Upper lobe of left lung (tissue), 6 donors: ENCODE measurements around the gene CDKN1C. TPM values are rescaled to one million over a fixed set of nuclear protein-coding genes. Genes with fewer than 3 reads are reported as not detected.

Experiments used
- ATAC-seq, 2 donors: fragments of 200-7000 bp; cut with Tn5 transposase; one replicate each; pipeline ENCODE4 v1.9.1; 2022; ENCODE audit warnings: mild to moderate bottlenecking in 2 of 2, moderate library complexity in 2 of 2; ENCODE audit not compliant: low FRiP score in 2 of 2
- DNase-seq, 2 donors: peaks; one replicate each; pipeline ENCODE4 v3.0.0-alpha.2; 2019 to 2020
- H3K27ac ChIP-seq, 4 donors: fragments of 200-600 bp; sonication (generic); one replicate each; pipeline ENCODE4 v1.5.1; 2016 to 2019
- H3K27me3 ChIP-seq, 4 donors: fragments of 200-600 bp; sonication (generic); one replicate each; pipeline ENCODE4 v1.5.1; 2017 to 2019
- H3K36me3 ChIP-seq, 4 donors: fragments of 200-600 bp; sonication (generic); one replicate each; pipeline ENCODE4 v1.5.1; 2016 to 2019
- H3K4me1 ChIP-seq, 4 donors: fragments of 200-600 bp; sonication (generic); one replicate each; pipeline ENCODE4 v1.5.1; 2018 to 2019
- H3K4me3 ChIP-seq, 4 donors: fragments of 200-600 bp; sonication (generic); one replicate each; pipeline ENCODE4 v1.5.1; 2017 to 2019; ENCODE audit warnings: mild to moderate bottlenecking in 2 of 4, moderate library complexity in 1 of 4
- H3K9me3 ChIP-seq, 4 donors: fragments of 200-600 bp; sonication (generic); one replicate each; pipeline ENCODE4 v1.5.1; 2018 to 2019
- CTCF ChIP-seq, 6 experiments: fragments of 450-650 bp in 4 of 6; fragments of 200-600 bp in 2 of 6; sonication (generic) in 2 of 6; IDR thresholded peaks; one replicate each; pipeline ENCODE4 v1.5.1; 2016 to 2019; ENCODE audit warnings: antibody characterized with exemption in 6 of 6
- EP300 ChIP-seq, 4 donors: sonication (generic); formaldehyde crosslinking; IDR thresholded peaks; one replicate each; pipeline ENCODE4 v1.5.1; 2017; ENCODE audit warnings: antibody characterized with exemption in 4 of 4, control low read depth in 2 of 4
- POLR2A ChIP-seq, 4 donors: fragments of 450-650 bp; IDR thresholded peaks; one replicate each; pipeline ENCODE4 v1.5.1; 2016 to 2017; ENCODE audit warnings: antibody characterized with exemption in 4 of 4, mild to moderate bottlenecking in 2 of 4
- POLR2AphosphoS5 ChIP-seq, 2 donors: sonication (generic); formaldehyde crosslinking; IDR thresholded peaks; one replicate each; pipeline ENCODE4 v1.5.1; 2017; ENCODE audit warnings: antibody characterized with exemption in 2 of 2
- WGBS, 2 donors: methylation state at CpG; one replicate each; pipeline ENCODE4 v1.1.5; 2017 to 2018; 5-methylcytosine and 5-hydroxymethylcytosine counted together
- total RNA-seq, 6 donors: library from RNA; depleted of rRNA in 4 of 6; stranded (reverse); fragments of >200 nt in 4 of 6; gene quantifications; one replicate each; pipeline versions ENCODE4 v1.1.0 to v1.2.1, GENCODE V29; 2016 to 2021
- donor health status: DM: no; HTN: no; CAD: no; lungs with moderate emphysema.
- donor health status: DM: no; HTN: yes; CAD: no; lungs with severe emphysema.

Gene CDKN1C
- total RNA-seq, 6 donors from 2014 or later = 23.4 to 71.9 (median 33.6) TPM

GRCh38 chr11:2927121-2927800, 41.7 kb upstream of the CDKN1C start:
- WGBS, 2 donors = 89 to 95% methylated on average over 11 to 12 of the region's 12 CpGs
- Histone ChIP-seq H3K27ac (no peak overlapping the region), H3K9me3 (no peaks in the 10 kb centered on the region), H3K27me3 (peaks cover 0 to 13% (median 0%) of the 10 kb centered on the region in 4 donors), H3K36me3 (no peaks in the 10 kb centered on the region), H3K4me1 (peaks cover 22 to 37% (median 26%) of the 10 kb centered on the region in 4 donors), H3K4me3 (peak overlapping the region in 1 of 4 donors; percentile 63)
- ATAC-seq (no peak), DNase-seq (peak in 1 of 2 donors; percentile 44)
- TF ChIP-seq POLR2A (IDR thresholded peaks at IDR 0.05) (no peak), POLR2AphosphoS5 (IDR thresholded peaks at IDR 0.05) (no peak), CTCF (IDR thresholded peaks at IDR 0.05) (no peak), EP300 (IDR thresholded peaks at IDR 0.05) (no peak)

- Histone ChIP-seq H3K27ac (no peak overlapping the region), H3K4me3 (no peak overlapping the region), H3K27me3 (peaks cover 0 to 13% (median 0%) of the 10 kb centered on the region in 4 donors), H3K4me1 (peaks cover 22 to 37% (median 26%) of the 10 kb centered on the region in 4 donors), H3K9me3 (no peaks in the 10 kb centered on the region), H3K36me3 (no peaks in the 10 kb centered on the region)
- TF ChIP-seq EP300 (IDR thresholded peaks at IDR 0.05) (no peak), CTCF (IDR thresholded peaks at IDR 0.05) (no peak), POLR2AphosphoS5 (IDR thresholded peaks at IDR 0.05) (no peak), POLR2A (IDR thresholded peaks at IDR 0.05) (no peak)
- ATAC-seq = no peak
- WGBS, 2 donors = 96 to 98% methylated on average over 10 to 11 of the region's 11 CpGs
- DNase-seq = peak in 1 of 2 donors; percentile 27
Measured at GRCh38 chr11:2926611-2927051, 41.1 kb upstream of the CDKN1C start.

GRCh38 chr11:2924821-2925675, 39.5 kb upstream of the CDKN1C start:
- TF ChIP-seq POLR2AphosphoS5 (IDR thresholded peaks at IDR 0.05) (no peak), EP300 (IDR thresholded peaks at IDR 0.05) (no peak), CTCF (IDR thresholded peaks at IDR 0.05) (no peak), POLR2A (IDR thresholded peaks at IDR 0.05) (no peak)
- Histone ChIP-seq H3K36me3 (no peaks in the 10 kb centered on the region), H3K9me3 (no peaks in the 10 kb centered on the region), H3K4me1 (peaks cover 17 to 29% (median 22%) of the 10 kb centered on the region in 4 donors), H3K27ac (no peak overlapping the region), H3K27me3 (peaks cover 0 to 9% (median 0%) of the 10 kb centered on the region in 4 donors), H3K4me3 (no peak overlapping the region)
- WGBS, 2 donors = 94% methylated on average over 20 to 21 of the region's 30 CpGs
- peak in 1 of 2 donors; percentile 77 for DNase-seq
- no peak for ATAC-seq

DNA sequence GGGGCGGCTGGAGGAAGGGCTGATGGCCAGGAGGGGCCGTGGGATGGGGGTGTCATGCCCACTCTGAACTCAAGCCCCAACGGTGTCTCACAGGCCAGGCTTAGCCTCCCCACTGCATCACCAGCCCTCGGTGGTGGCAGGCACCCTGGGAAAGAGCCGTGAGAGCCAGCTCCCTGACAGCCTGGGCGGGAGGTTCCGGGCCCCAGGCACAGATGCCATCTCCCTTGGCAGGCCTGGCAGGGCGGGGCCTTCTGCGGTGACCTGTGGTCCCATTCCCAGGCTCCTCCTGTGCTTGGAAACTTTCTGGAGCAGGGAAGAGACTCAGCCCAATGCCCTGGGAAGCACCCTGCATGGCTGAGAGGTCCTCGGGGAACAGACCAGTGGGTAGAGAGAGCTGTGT, 38.8 kb upstream of the CDKN1C start:
- ATAC-seq = no peak
- H3K9me3 ChIP-seq = no peaks in the 10 kb centered on the region
- H3K36me3 ChIP-seq = no peaks in the 10 kb centered on the region
- H3K4me1 ChIP-seq = peaks cover 12 to 22% (median 16%) of the 10 kb centered on the region in 4 donors
- peaks cover 0 to 6% (median 0%) of the 10 kb centered on the region in 4 donors for H3K27me3 ChIP-seq
- H3K4me3 ChIP-seq = no peak overlapping the region
- WGBS, 2 donors = 70 to 88% methylated on average over 2 to 10 of the region's 10 CpGs
- H3K27ac ChIP-seq = no peak overlapping the region
- DNase-seq = no peak
- TF ChIP-seq POLR2AphosphoS5 (IDR thresholded peaks at IDR 0.05) (no peak), POLR2A (IDR thresholded peaks at IDR 0.05) (no peak), EP300 (IDR thresholded peaks at IDR 0.05) (no peak), CTCF (IDR thresholded peaks at IDR 0.05) (no peak)
